ENCODE measurements around the gene PF4V1.

DNA sequence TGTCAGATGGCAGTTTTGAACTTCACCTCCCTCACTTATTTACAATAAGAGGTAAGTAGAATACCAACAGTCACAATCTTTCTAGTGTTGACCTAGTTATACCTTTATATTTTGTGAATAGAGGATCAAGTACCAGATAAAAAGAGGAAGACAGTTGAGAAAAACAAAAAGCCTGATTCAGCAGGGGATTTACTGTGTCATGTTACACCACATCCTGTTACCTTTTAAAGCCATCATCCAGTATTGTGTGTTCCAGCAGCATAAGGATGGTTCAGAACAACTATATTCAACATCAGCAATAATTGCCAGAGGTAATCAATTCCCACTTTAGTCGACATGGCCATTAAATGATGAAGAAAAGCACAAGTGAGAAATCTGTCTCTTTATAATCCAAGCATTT, 38.0 kb upstream of the PF4V1 start:
- no peak for TF ChIP-seq EZH2 (IDR thresholded peaks at IDR 0.05; ENCODE audit: borderline replicate concordance, low read depth, low read length, severe bottlenecking)
- TF ChIP-seq CTCF (IDR thresholded peaks at IDR 0.05; ENCODE audit: borderline replicate concordance, extremely low read depth, low read length, poor library complexity, severe bottlenecking), result no peak
